Ascending aorta (tissue), 2 donors: ENCODE results near the gene RMRP. TPM values are rescaled to one million over a fixed set of nuclear protein-coding genes. Genes with fewer than 3 reads are reported as not detected.

Experiments
- DNase-seq, 2 donors: peaks; one replicate each; pipeline ENCODE4 v3.0.0-alpha.2; 2019; ENCODE audit warnings: low spot score in 2 of 2
- H3K27ac ChIP-seq, 2 donors: fragments of 200-600 bp; sonication (generic); one replicate each; pipeline ENCODE4 v1.5.1; 2016 to 2017; ENCODE audit warnings: mild to moderate bottlenecking in 1 of 2
- H3K27me3 ChIP-seq: fragments of 200-600 bp; sonication (generic); one replicate; pipeline ENCODE4 v1.5.1; 2017
- H3K36me3 ChIP-seq, 2 donors: fragments of 200-600 bp; sonication (generic); one replicate each; pipeline ENCODE4 v1.5.1; 2016
- H3K4me1 ChIP-seq, 2 donors: fragments of 200-600 bp; sonication (generic); one replicate each; pipeline ENCODE4 v1.5.1; 2016 to 2017; ENCODE audit warnings: mild to moderate bottlenecking in 1 of 2
- H3K4me3 ChIP-seq, 2 donors: fragments of 200-600 bp; sonication (generic); one replicate each; pipeline ENCODE4 v1.5.1; 2016 to 2017; ENCODE audit warnings: mild to moderate bottlenecking in 1 of 2
- H3K9me3 ChIP-seq, 2 donors: fragments of 200-600 bp; sonication (generic); one replicate each; pipeline ENCODE4 v1.5.1; 2016
- CTCF ChIP-seq, 3 experiments: fragments of 200-600 bp in 2 of 3; fragments of 450-650 bp in 1 of 3; sonication (generic) in 2 of 3; IDR thresholded peaks; one replicate each; pipeline ENCODE4 v1.5.1; 2016 to 2019; ENCODE audit warnings: antibody characterized with exemption in 3 of 3, mild to moderate bottlenecking in 1 of 3, moderate library complexity in 1 of 3
- intact Hi-C: fragments of 100-400 bp; cut with DNase I; formaldehyde crosslinking; loops from one replicate; pipeline ENCODE4 v1.15.1; 2023
- total RNA-seq: library from RNA; depleted of rRNA; stranded (reverse); fragments of >200 nt; gene quantifications from one replicate; pipeline ENCODE4 v1.1.0, GENCODE V29; 2016

Gene RMRP
- total RNA-seq, 1 donor from 2014 or later: 17,070 TPM

GRCh38 chr9:35702696-35703095 is 44.9 kb upstream of the RMRP start:
- no peaks in the 10 kb centered on the region for H3K27me3 ChIP-seq
- peak overlapping the region; percentile 93 to 97 for H3K27ac ChIP-seq
- no peak for DNase-seq
- peaks cover 100% of the 10 kb centered on the region in 2 donors for H3K36me3 ChIP-seq
- peaks cover 0 to 3% of the 10 kb centered on the region in 2 donors for H3K4me1 ChIP-seq
- no peak for TF ChIP-seq CTCF (IDR thresholded peaks at IDR 0.05)
- intact Hi-C loops: loop anchor here (2.0 kb wide), 1 partner anchor 20 kb away; no protein-coding TSS in a partner anchor
- no peak overlapping the region for H3K4me3 ChIP-seq
- H3K9me3 ChIP-seq: no peaks in the 10 kb centered on the region

DNA sequence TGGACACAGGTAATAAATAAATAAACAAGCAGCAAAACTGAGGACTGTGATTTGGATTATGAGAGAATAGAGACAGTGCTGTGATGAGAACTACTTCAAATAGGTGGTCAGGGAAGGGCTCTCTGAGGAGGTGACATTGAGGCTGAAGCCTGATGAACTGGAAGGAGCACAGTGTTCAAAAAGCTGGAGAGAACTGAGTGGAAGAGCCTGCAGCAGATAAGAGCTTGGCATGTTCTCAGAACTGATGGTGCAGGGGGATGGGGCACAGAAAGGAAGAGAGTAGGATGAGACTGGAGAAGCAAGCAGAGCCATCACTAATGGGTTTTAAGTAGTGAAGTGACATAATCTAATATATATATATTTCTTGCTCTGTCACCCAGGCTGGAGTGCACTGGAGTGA is 43.1 kb upstream of the RMRP start:
- Histone ChIP-seq H3K4me3 (no peak overlapping the region), H3K27me3 (no peaks in the 10 kb centered on the region), H3K36me3 (peaks cover 93 to 100% of the 10 kb centered on the region in 2 donors), H3K9me3 (no peaks in the 10 kb centered on the region), H3K27ac (peak overlapping the region; percentile 93 to 97), H3K4me1 (peaks cover 3 to 21% of the 10 kb centered on the region in 2 donors)
- intact Hi-C loops: no loop called here
- no peak for TF ChIP-seq CTCF (IDR thresholded peaks at IDR 0.05)
- no peak for DNase-seq

DNA sequence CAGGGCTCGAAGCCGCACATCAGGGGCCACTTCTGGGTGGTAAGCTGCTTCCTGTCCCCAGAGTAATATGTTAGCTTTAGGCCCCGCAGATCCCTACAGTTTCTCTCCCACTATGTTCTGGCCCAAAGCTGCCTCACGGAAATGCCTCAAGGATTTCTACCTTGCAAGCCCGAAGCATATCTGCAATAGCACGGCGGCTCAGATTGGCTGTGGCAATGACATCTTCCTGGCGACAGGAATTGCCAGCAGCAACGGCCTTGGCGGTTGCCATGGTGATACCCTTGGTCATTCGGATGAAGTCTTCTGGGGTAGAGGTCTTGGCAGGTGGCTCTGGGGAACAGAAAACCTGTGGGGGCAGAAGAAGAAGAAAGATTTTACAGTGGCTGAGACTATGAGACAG is 42.2 kb upstream of the RMRP start:
- intact Hi-C loops: no loop called here
- Histone ChIP-seq H3K9me3 (no peaks in the 10 kb centered on the region), H3K4me3 (no peak overlapping the region), H3K27me3 (no peaks in the 10 kb centered on the region), H3K36me3 (peaks cover 86 to 93% of the 10 kb centered on the region in 2 donors), H3K4me1 (peaks cover 3 to 30% of the 10 kb centered on the region in 2 donors), H3K27ac (peak overlapping the region; percentile 93 to 97)
- no peak for DNase-seq
- no peak for TF ChIP-seq CTCF (IDR thresholded peaks at IDR 0.05)

DNA sequence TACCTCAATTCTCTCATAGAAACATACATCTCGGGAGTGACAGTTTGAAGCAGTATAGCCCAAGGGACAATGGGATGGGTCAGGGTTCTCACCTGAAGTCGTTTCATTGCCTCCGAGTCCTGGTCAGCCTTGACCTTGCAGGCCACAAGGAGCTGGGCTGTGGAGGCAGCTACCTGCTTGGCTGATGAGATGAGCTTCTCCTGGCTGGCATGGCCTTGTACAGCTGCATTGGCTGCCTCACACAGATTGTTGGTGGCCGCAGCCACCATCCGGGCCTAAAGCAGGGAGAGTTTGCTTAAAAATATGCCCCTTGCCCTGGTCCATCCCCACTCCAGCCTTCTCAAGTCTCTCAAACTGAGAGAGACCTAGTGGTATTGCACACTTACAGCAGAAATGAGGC is 40.4 kb upstream of the RMRP start:
- Histone ChIP-seq H3K4me3 (no peak overlapping the region), H3K36me3 (peaks cover 68 to 75% of the 10 kb centered on the region in 2 donors), H3K27me3 (no peaks in the 10 kb centered on the region), H3K27ac (peak overlapping the region; percentile 93 to 97), H3K4me1 (peaks cover 3 to 44% of the 10 kb centered on the region in 2 donors), H3K9me3 (no peaks in the 10 kb centered on the region)
- no peak for TF ChIP-seq CTCF (IDR thresholded peaks at IDR 0.05)
- intact Hi-C loops: loop anchor here (5.0 to 10.0 kb wide), 2 partner anchors 136 to 203 kb away; partner anchors contain the start of gene RUSC2
- DNase-seq: no peak

DNA sequence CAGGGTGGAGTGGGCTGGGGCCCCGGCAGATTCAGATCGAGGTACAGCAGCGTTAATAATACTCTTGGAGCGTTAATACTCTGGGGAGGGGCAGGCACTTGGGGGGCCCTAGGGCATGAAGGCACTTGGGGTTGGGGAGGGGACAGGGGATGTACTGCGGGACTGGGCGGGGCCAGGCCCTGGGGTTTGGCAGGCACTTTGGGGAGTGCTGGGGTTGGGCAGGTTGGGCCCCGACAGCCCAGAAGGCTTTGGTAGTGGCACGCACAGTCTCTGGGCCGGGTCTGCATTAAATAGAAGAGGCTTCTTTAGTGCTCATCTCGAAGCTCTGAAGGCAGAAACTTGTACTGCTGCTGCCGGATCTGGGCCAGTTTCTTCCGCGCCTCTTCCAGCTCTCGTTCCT is 39.7 kb upstream of the RMRP start:
- Histone ChIP-seq H3K27ac (peak overlapping the region; percentile 93 to 97), H3K4me3 (no peak overlapping the region), H3K9me3 (no peaks in the 10 kb centered on the region), H3K36me3 (peaks cover 61 to 68% of the 10 kb centered on the region in 2 donors), H3K27me3 (no peaks in the 10 kb centered on the region), H3K4me1 (peaks cover 3 to 45% of the 10 kb centered on the region in 2 donors)
- intact Hi-C loops: loop anchor here (1.0 to 10.0 kb wide), 3 partner anchors 29 to 203 kb away; partner anchors contain the start of gene RUSC2
- TF ChIP-seq CTCF (IDR thresholded peaks at IDR 0.05): no peak
- DNase-seq: no peak
